GM19397 (cell line): ENCODE measurements around the gene FAM217A.

Source experiments
- ATAC-seq: cut with Tn5 transposase; IDR thresholded peaks from one replicate; pipeline ENCODE4 v1.9.1; 2021; ENCODE audit warnings: mild to moderate bottlenecking, moderate library complexity; ENCODE audit not compliant: unreplicated experiment

The FAM217A gene

GRCh38 chr6:4021854-4022695 is 56.9 kb downstream of the FAM217A start:
- no peak for ATAC-seq

GRCh38 chr6:4021133-4021853 is 57.6 kb downstream of the FAM217A start:
- peak; percentile 55 for ATAC-seq

- ATAC-seq = no peak
Measured at GRCh38 chr6:4020822-4021132, 58.2 kb downstream of the FAM217A start.

GRCh38 chr6:4018924-4019236 is 60.1 kb downstream of the FAM217A start:
- no peak for ATAC-seq
